ENCODE data around the gene CCDC24. TPM values are rescaled to one million over a fixed set of nuclear protein-coding genes. Genes with fewer than 3 reads are reported as not detected.

The CCDC24 gene
- total and polyA plus RNA-seq, 10 donors = 3.3 to 25.9 (median 5.6) TPM

- Histone ChIP-seq H3K4me1 (peaks cover 31 to 85% (median 62%) of the 10 kb centered on the region in 6 donors), H3K27me3 (replicated peaks in 1 of 7) (peaks cover 0 to 6% (median 0%) of the 10 kb centered on the region in 7 donors), H3K4me3 (peak within 1 kb of the TSS; percentile 55 to 85 (median 67)), H3K27ac (peak within 1 kb of the TSS in 6 of 8 donors; percentile 34 to 74 (median 50)), H3K36me3 (peaks cover 0 to 28% (median 16%) of the 10 kb centered on the region in 6 donors), H3K9me3 (no peaks in the 10 kb centered on the region)
- DNase-seq = peak; percentile 86
- 5 to 17% (median 11%) methylated on average over 17 to 54 of the region's 54 CpGs for WGBS, 5 donors
- TF ChIP-seq POLR2A (IDR thresholded peaks at IDR 0.05) (no peak), POLR2AphosphoS5 (IDR thresholded peaks at IDR 0.05) (peak in 2 of 3 donors; percentile 44 to 61), CTCF (IDR thresholded peaks at IDR 0.05 in 8 of 11, conservative IDR thresholded peaks at IDR 0.05 in 3 of 11) (no peak)
- intact Hi-C loops (cut with DNase I; ENCODE audit: low total_unique reads) = no loop called here
Observed at GRCh38 chr1:43978551-43979260, 12.7 kb upstream of the CCDC24 start, which contains the start of gene B4GALT2. B4GALT2 (plus strand) TSS chr1:43979210; CDS start chr1:43981161, 1,951 bp downstream.

- TF ChIP-seq POLR2AphosphoS5 (IDR thresholded peaks at IDR 0.05) (no peak), POLR2A (IDR thresholded peaks at IDR 0.05) (no peak), CTCF (IDR thresholded peaks at IDR 0.05 in 8 of 11, conservative IDR thresholded peaks at IDR 0.05 in 3 of 11) (no peak)
- no peak for DNase-seq
- intact Hi-C loops (cut with DNase I; ENCODE audit: low total_unique reads) = no loop called here
- H3K4me3 ChIP-seq = peak overlapping the region; percentile 55 to 85 (median 67)
- H3K4me1 ChIP-seq = peaks cover 26 to 82% (median 58%) of the 10 kb centered on the region in 6 donors
- WGBS, 5 donors = 0 to 3% (median 0%) methylated on average over 6 to 45 of the region's 45 CpGs; no CpG with 5 or more reads in 1 of the 5 donors
- H3K9me3 ChIP-seq = no peaks in the 10 kb centered on the region
- peaks cover 0 to 6% (median 0%) of the 10 kb centered on the region in 7 donors for H3K27me3 ChIP-seq (replicated peaks in 1 of 7)
- peak overlapping the region in 6 of 8 donors; percentile 27 to 74 (median 50) for H3K27ac ChIP-seq
- peaks cover 0 to 28% (median 16%) of the 10 kb centered on the region in 6 donors for H3K36me3 ChIP-seq
Observed at GRCh38 chr1:43979261-43979527, 12.2 kb upstream of the CCDC24 start.

GRCh38 chr1:43979528-43980254 lies 11.7 kb upstream of the CCDC24 start:
- no peaks in the 10 kb centered on the region for H3K9me3 ChIP-seq
- H3K36me3 ChIP-seq = peaks cover 0 to 30% (median 16%) of the 10 kb centered on the region in 6 donors
- H3K4me3 ChIP-seq = peak overlapping the region; percentile 55 to 85 (median 67)
- TF ChIP-seq POLR2A (IDR thresholded peaks at IDR 0.05) = no peak
- peak in 2 of 3 donors; percentile 45 to 57 for TF ChIP-seq POLR2AphosphoS5 (IDR thresholded peaks at IDR 0.05)
- peak overlapping the region in 6 of 8 donors; percentile 27 to 74 (median 50) for H3K27ac ChIP-seq
- intact Hi-C loops (cut with DNase I; ENCODE audit: low total_unique reads) = no loop called here
- peaks cover 0 to 6% (median 0%) of the 10 kb centered on the region in 7 donors for H3K27me3 ChIP-seq (replicated peaks in 1 of 7)
- H3K4me1 ChIP-seq = peaks cover 25 to 78% (median 56%) of the 10 kb centered on the region in 6 donors
- 5 to 8% (median 5%) methylated on average over 25 to 45 of the region's 45 CpGs for WGBS, 5 donors
- peak; percentile 85 for DNase-seq

- Histone ChIP-seq H3K27ac (peak overlapping the region in 4 of 8 donors; percentile 34 to 74 (median 61)), H3K27me3 (replicated peaks in 1 of 7) (peaks cover 0 to 6% (median 0%) of the 10 kb centered on the region in 7 donors), H3K36me3 (peaks cover 0 to 38% (median 16%) of the 10 kb centered on the region in 6 donors), H3K4me3 (peak overlapping the region in 5 of 8 donors; percentile 62 to 85 (median 67)), H3K9me3 (no peaks in the 10 kb centered on the region), H3K4me1 (peaks cover 24 to 75% (median 54%) of the 10 kb centered on the region in 6 donors)
- no peak for DNase-seq
- no peak for TF ChIP-seq POLR2A (IDR thresholded peaks at IDR 0.05)
- peak in 1 of 11 experiments; percentile 11 for TF ChIP-seq CTCF (IDR thresholded peaks at IDR 0.05 in 8 of 11, conservative IDR thresholded peaks at IDR 0.05 in 3 of 11)
- no peak for TF ChIP-seq POLR2AphosphoS5 (IDR thresholded peaks at IDR 0.05)
- intact Hi-C loops (cut with DNase I; ENCODE audit: low total_unique reads) = no loop called here
- 69 to 89% (median 76%) methylated on average over 11 to 13 of the region's 13 CpGs for WGBS, 5 donors
Observed at GRCh38 chr1:43980255-43981134, 10.9 kb upstream of the CCDC24 start.
